Ecto neural progenitor cell (in vitro differentiated cells): Measurements from ENCODE around the gene ANKRD10.
"Not testable (repeated sequence)": the region's sequence is repeated elsewhere in the genome, so short reads cannot be mapped to it uniquely, and the experiment has no call there.

Experiments used
- DNase-seq: peaks from one replicate; pipeline ENCODE4 v3.0.0-alpha.2; 2018; ENCODE audit warnings: low spot score

ANKRD10 gene

GRCh38 chr13:110866491-110867170 lies 48.2 kb downstream of the ANKRD10 start:
- no peak for DNase-seq

GRCh38 chr13:110863685-110864084 lies 51.2 kb downstream of the ANKRD10 start:
- no peak for DNase-seq

- DNase-seq = no peak
Observed at GRCh38 chr13:110860983-110861382, 53.9 kb downstream of the ANKRD10 start.

- DNase-seq = no peak
Observed at GRCh38 chr13:110856942-110857835, 57.7 kb downstream of the ANKRD10 start.

GRCh38 chr13:110855363-110855762 lies 59.5 kb downstream of the ANKRD10 start:
- no peak for DNase-seq

GRCh38 chr13:110854866-110855265 lies 60.0 kb downstream of the ANKRD10 start:
- no peak for DNase-seq

- peak; percentile 70 for DNase-seq
Observed at GRCh38 chr13:110853235-110853721, 61.6 kb downstream of the ANKRD10 start.

GRCh38 chr13:110850840-110851239 lies 64.0 kb downstream of the ANKRD10 start:
- DNase-seq = peak; percentile 41

- no peak for DNase-seq
Observed at GRCh38 chr13:110850006-110850405, 64.9 kb downstream of the ANKRD10 start.

GRCh38 chr13:110845520-110845919 lies 69.3 kb downstream of the ANKRD10 start:
- DNase-seq = no peak

- DNase-seq = no peak
Observed at GRCh38 chr13:110841846-110842245, 73.0 kb downstream of the ANKRD10 start.

GRCh38 chr13:110841406-110841805 lies 73.5 kb downstream of the ANKRD10 start:
- no peak for DNase-seq

GRCh38 chr13:110838867-110839538 lies 75.9 kb downstream of the ANKRD10 start:
- DNase-seq = no peak

- DNase-seq = no peak
Observed at GRCh38 chr13:110838116-110838515, 76.8 kb downstream of the ANKRD10 start.

GRCh38 chr13:110837397-110838061 lies 77.3 kb downstream of the ANKRD10 start:
- DNase-seq = not testable (repeated sequence)

GRCh38 chr13:110836605-110836903 lies 78.3 kb downstream of the ANKRD10 start:
- no peak for DNase-seq

GRCh38 chr13:110835721-110836604 lies 78.9 kb downstream of the ANKRD10 start:
- no peak for DNase-seq

- DNase-seq = no peak
Observed at GRCh38 chr13:110834572-110834971, 80.3 kb downstream of the ANKRD10 start.

GRCh38 chr13:110832531-110832930 lies 82.3 kb downstream of the ANKRD10 start:
- DNase-seq = no peak

- no peak for DNase-seq
Observed at GRCh38 chr13:110832205-110832479, 82.7 kb downstream of the ANKRD10 start.

GRCh38 chr13:110831437-110832204 lies 83.2 kb downstream of the ANKRD10 start:
- DNase-seq = no peak
